HG03575 (cell line): Measurements from ENCODE around the gene SUPT3H.

ENCODE experiments used
- ATAC-seq: cut with Tn5 transposase; IDR thresholded peaks from one replicate; pipeline ENCODE4 v1.9.1; 2021; ENCODE audit not compliant: unreplicated experiment, insufficient number of reproducible peaks, low FRiP score; ENCODE audit errors: extremely low read depth

Gene SUPT3H

GRCh38 chr6:44851176-44851575 lies 526.6 kb downstream of the SUPT3H start:
- no peak for ATAC-seq

- no peak for ATAC-seq
Observed at GRCh38 chr6:44850312-44850711, 527.4 kb downstream of the SUPT3H start.

- no peak for ATAC-seq
Observed at GRCh38 chr6:44849806-44850205, 527.9 kb downstream of the SUPT3H start.

GRCh38 chr6:44843734-44844133 lies 534.0 kb downstream of the SUPT3H start:
- ATAC-seq = no peak

- no peak for ATAC-seq
Observed at GRCh38 chr6:44842616-44843015, 535.1 kb downstream of the SUPT3H start.

- no peak for ATAC-seq
Observed at GRCh38 chr6:44841829-44842228, 535.9 kb downstream of the SUPT3H start.

GRCh38 chr6:44837741-44838140 lies 540.0 kb downstream of the SUPT3H start:
- no peak for ATAC-seq

- ATAC-seq = no peak
Observed at GRCh38 chr6:44837255-44837654, 540.5 kb downstream of the SUPT3H start.

GRCh38 chr6:44833248-44833647 lies 544.5 kb downstream of the SUPT3H start:
- peak; percentile 75 for ATAC-seq

GRCh38 chr6:44831002-44831610 lies 546.6 kb downstream of the SUPT3H start:
- ATAC-seq = no peak

GRCh38 chr6:44829836-44830235 lies 547.9 kb downstream of the SUPT3H start:
- ATAC-seq = no peak

- no peak for ATAC-seq
Observed at GRCh38 chr6:44828780-44829179, 549.0 kb downstream of the SUPT3H start.

- ATAC-seq = no peak
Observed at GRCh38 chr6:44826025-44826676, 551.6 kb downstream of the SUPT3H start.

GRCh38 chr6:44825273-44825672 lies 552.5 kb downstream of the SUPT3H start:
- ATAC-seq = no peak

- no peak for ATAC-seq
Observed at GRCh38 chr6:44824567-44824966, 553.2 kb downstream of the SUPT3H start.

- ATAC-seq = no peak
Observed at GRCh38 chr6:44820759-44821158, 557.0 kb downstream of the SUPT3H start.

- ATAC-seq = no peak
Observed at GRCh38 chr6:44820321-44820720, 557.4 kb downstream of the SUPT3H start.

- no peak for ATAC-seq
Observed at GRCh38 chr6:44811456-44811855, 566.3 kb downstream of the SUPT3H start.

GRCh38 chr6:44809258-44809657 lies 568.5 kb downstream of the SUPT3H start:
- no peak for ATAC-seq

- no peak for ATAC-seq
Observed at GRCh38 chr6:44808148-44808547, 569.6 kb downstream of the SUPT3H start.

- ATAC-seq = no peak
Observed at GRCh38 chr6:44806656-44807055, 571.1 kb downstream of the SUPT3H start.
